ENCODE data around the gene EMID1.

GRCh38 chr22:29288837-29289236 lies 83.1 kb downstream of the EMID1 start:
- no peak for TF ChIP-seq CTCF (IDR thresholded peaks at IDR 0.05)
- TF ChIP-seq POLR2A (IDR thresholded peaks at IDR 0.05), result no peak
